ENCODE results near the gene BANF1.

Gene BANF1

DNA sequence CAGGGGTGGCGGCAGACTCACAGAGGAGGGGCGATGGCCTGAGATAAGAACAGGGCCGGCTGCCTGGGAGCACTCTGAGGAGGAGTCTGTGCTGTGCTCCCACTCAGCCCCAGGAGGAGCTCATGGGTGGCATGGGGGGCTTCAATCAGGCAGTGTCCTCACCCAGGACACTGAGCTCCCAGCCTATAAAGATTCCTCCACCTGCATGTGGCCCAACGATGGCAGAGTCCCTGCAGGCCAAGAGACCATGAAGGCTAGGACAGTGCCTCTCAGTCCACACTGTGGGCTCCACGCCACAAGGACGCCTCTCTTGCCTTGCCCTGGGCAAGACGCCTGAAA is 11.4 kb downstream of the BANF1 start:
- Histone ChIP-seq H3K27me3 (ENCODE audit: control insufficient read depth, low read length) (0 out of 2 replicates have a peak, but pooled peaks cover 5% of the 10 kb centered on the region), H3K4me2 (ENCODE audit: low read length) (no peak overlapping the region), H3F3A (ENCODE audit: control insufficient read depth, insufficient read depth) (no peaks in the 10 kb centered on the region), H3K4me3 (ENCODE audit: low read length) (no peak overlapping the region), H3K27ac (ENCODE audit: low read depth, low read length) (no peak overlapping the region), H3K9me3 (ENCODE audit: control insufficient read depth, insufficient read depth, low read length) (no peaks in the 10 kb centered on the region), H4K20me1 (ENCODE audit: control insufficient read depth, insufficient read depth, low read depth, low read length) (no peaks in the 10 kb centered on the region), H3K36me3 (ENCODE audit: control insufficient read depth, low read length) (no peaks in the 10 kb centered on the region), H3K4me1 (ENCODE audit: control insufficient read depth, low read length) (no peaks in the 10 kb centered on the region), H3K9me2 (replicated peaks; ENCODE audit: control insufficient read depth, low read length) (no peaks in the 10 kb centered on the region), H3K79me2 (ENCODE audit: control insufficient read depth, low read length) (no peaks in the 10 kb centered on the region)
- TF ChIP-seq, protein P1, sequence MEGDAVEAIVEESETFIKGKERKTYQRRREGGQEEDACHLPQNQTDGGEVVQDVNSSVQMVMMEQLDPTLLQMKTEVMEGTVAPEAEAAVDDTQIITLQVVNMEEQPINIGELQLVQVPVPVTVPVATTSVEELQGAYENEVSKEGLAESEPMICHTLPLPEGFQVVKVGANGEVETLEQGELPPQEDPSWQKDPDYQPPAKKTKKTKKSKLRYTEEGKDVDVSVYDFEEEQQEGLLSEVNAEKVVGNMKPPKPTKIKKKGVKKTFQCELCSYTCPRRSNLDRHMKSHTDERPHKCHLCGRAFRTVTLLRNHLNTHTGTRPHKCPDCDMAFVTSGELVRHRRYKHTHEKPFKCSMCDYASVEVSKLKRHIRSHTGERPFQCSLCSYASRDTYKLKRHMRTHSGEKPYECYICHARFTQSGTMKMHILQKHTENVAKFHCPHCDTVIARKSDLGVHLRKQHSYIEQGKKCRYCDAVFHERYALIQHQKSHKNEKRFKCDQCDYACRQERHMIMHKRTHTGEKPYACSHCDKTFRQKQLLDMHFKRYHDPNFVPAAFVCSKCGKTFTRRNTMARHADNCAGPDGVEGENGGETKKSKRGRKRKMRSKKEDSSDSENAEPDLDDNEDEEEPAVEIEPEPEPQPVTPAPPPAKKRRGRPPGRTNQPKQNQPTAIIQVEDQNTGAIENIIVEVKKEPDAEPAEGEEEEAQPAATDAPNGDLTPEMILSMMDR (IDR thresholded peaks at IDR 0.05; ENCODE audit: low read depth, low read length, poor library complexity, severe bottlenecking) = no peak
- TF ChIP-seq EZH2phosphoT487 (IDR thresholded peaks at IDR 0.05; ENCODE audit: borderline replicate concordance, low read length) = no peak

DNA sequence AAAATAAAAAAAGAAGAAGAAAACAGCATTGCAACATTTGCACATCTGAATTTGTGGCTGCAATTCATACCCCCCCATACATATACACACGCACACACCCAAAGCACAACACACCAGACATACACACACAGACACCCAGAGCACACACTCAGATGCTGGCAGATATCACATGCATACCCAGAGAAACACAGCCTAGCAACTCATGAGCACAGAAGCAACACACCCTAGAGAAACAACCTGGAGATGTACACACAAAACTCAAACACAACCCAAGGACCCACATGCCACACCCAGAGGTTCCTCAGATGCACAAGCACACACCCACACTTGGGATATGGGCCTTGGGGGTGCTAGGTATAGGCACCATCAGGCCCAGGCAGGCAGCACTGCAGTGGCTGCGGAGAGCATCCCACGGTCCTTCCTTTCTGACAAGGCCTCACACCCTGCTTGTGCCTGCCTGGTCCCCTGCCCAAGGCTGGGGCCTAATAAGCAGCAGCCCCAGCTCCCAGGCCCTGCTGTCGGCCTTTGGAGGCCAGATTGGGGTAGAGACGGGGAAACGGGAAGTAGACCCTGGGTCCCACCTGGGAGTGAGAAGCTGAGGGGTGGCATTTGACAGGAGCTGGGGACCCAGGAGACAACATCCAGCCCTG is 12.6 kb downstream of the BANF1 start:
- H3K4me2 ChIP-seq (ENCODE audit: low read length) = no peak overlapping the region
- H3K27me3 ChIP-seq (ENCODE audit: control insufficient read depth, low read length) = 0 out of 2 replicates have a peak, but pooled peaks cover 5% of the 10 kb centered on the region
- no peaks in the 10 kb centered on the region for H3K36me3 ChIP-seq (ENCODE audit: control insufficient read depth, low read length)
- no peaks in the 10 kb centered on the region for H4K20me1 ChIP-seq (ENCODE audit: control insufficient read depth, insufficient read depth, low read depth, low read length)
- H3F3A ChIP-seq (ENCODE audit: control insufficient read depth, insufficient read depth) = no peaks in the 10 kb centered on the region
- no peaks in the 10 kb centered on the region for H3K9me3 ChIP-seq (ENCODE audit: control insufficient read depth, insufficient read depth, low read length)
- no peaks in the 10 kb centered on the region for H3K79me2 ChIP-seq (ENCODE audit: control insufficient read depth, low read length)
- H3K4me1 ChIP-seq (ENCODE audit: control insufficient read depth, low read length) = no peaks in the 10 kb centered on the region
- H3K4me3 ChIP-seq (ENCODE audit: low read length) = no peak overlapping the region
- H3K27ac ChIP-seq (ENCODE audit: low read depth, low read length) = no peak overlapping the region
- TF ChIP-seq, protein P1 (IDR thresholded peaks at IDR 0.05; ENCODE audit: low read depth, low read length, poor library complexity, severe bottlenecking) = no peak
- no peak for TF ChIP-seq EZH2phosphoT487 (IDR thresholded peaks at IDR 0.05; ENCODE audit: borderline replicate concordance, low read length)
- no peaks in the 10 kb centered on the region for H3K9me2 ChIP-seq (replicated peaks; ENCODE audit: control insufficient read depth, low read length)

DNA sequence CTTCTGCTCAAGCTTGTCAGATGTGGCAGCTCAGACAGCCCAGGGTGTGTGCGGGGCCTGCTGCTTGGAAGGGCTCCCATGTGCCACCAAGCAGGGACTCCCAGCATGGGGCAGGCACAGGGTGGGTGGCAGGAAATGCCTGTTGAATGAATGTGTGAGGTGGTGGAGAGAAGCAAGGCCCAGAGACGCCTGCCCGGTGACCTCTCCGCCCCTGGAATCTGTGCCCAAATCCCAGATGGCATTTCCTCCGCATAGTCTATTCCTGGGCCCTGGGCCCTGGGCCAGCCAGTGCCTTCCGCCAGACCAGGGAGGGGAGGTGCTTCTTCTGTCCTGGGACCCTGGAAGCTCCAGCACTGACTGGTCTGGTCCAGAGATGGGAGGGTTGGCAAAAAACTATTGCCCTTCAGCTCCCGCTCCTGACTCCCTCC is 13.2 kb downstream of the BANF1 start:
- H3K9me2 ChIP-seq (replicated peaks; ENCODE audit: control insufficient read depth, low read length) = no peaks in the 10 kb centered on the region
- H3K4me1 ChIP-seq (ENCODE audit: control insufficient read depth, low read length) = no peaks in the 10 kb centered on the region
- no peaks in the 10 kb centered on the region for H4K20me1 ChIP-seq (ENCODE audit: control insufficient read depth, insufficient read depth, low read depth, low read length)
- H3K27ac ChIP-seq (ENCODE audit: low read depth, low read length) = no peak overlapping the region
- H3K9me3 ChIP-seq (ENCODE audit: control insufficient read depth, insufficient read depth, low read length) = no peaks in the 10 kb centered on the region
- H3K36me3 ChIP-seq (ENCODE audit: control insufficient read depth, low read length) = no peaks in the 10 kb centered on the region
- no peaks in the 10 kb centered on the region for H3K79me2 ChIP-seq (ENCODE audit: control insufficient read depth, low read length)
- no peak overlapping the region for H3K4me2 ChIP-seq (ENCODE audit: low read length)
- no peak for TF ChIP-seq EZH2phosphoT487 (IDR thresholded peaks at IDR 0.05; ENCODE audit: borderline replicate concordance, low read length)
- TF ChIP-seq, protein P1 (IDR thresholded peaks at IDR 0.05; ENCODE audit: low read depth, low read length, poor library complexity, severe bottlenecking) = no peak
- 0 out of 2 replicates have a peak, but pooled peaks cover 5% of the 10 kb centered on the region for H3K27me3 ChIP-seq (ENCODE audit: control insufficient read depth, low read length)
- no peaks in the 10 kb centered on the region for H3F3A ChIP-seq (ENCODE audit: control insufficient read depth, insufficient read depth)
- H3K4me3 ChIP-seq (ENCODE audit: low read length) = no peak overlapping the region
